GM23338 (cell line): Measurements from ENCODE around the gene OSBPL3. TPM values are rescaled to one million over a fixed set of nuclear protein-coding genes. Genes with fewer than 3 reads are reported as not detected.

Experiments
- CREB1 ChIP-seq: fragments of 250-450 bp; sonication (Bioruptor Pico); IDR thresholded peaks from 2 replicates; pipeline ENCODE4 v1.5.0; 2020; ENCODE audit warnings: low read depth, mild to moderate bottlenecking, moderate library complexity
- CTCF ChIP-seq, 2 experiments: fragments of 200-600 bp in 1 of 2; sonication (generic) in 1 of 2; conservative IDR thresholded peaks; 2 replicates each; pipeline versions ENCODE4 v1.5.1 to v1.6.1; 2016 to 2017; ENCODE audit warnings: antibody characterized with exemption in 2 of 2, low read depth in 2 of 2, mild to moderate bottlenecking in 2 of 2, moderate library complexity in 1 of 2
- NANOG ChIP-seq: IDR thresholded peaks from 2 replicates; pipeline ENCODE4 v1.6.1; 2016; ENCODE audit warnings: antibody characterized with exemption, borderline replicate concordance
- POLR2AphosphoS5 ChIP-seq: IDR thresholded peaks from 2 replicates; pipeline ENCODE4 v1.6.1; 2016; ENCODE audit warnings: antibody characterized with exemption, low read depth
- REST ChIP-seq: IDR thresholded peaks from one replicate; pipeline ENCODE4 v1.6.1; 2018; ENCODE audit warnings: antibody characterized with exemption; ENCODE audit not compliant: unreplicated experiment
- ZNF114 ChIP-seq: fragments of 250-450 bp; sonication (Bioruptor Pico); IDR thresholded peaks from 2 replicates; pipeline ENCODE4 v1.5.0; 2020; ENCODE audit warnings: mild to moderate bottlenecking, moderate library complexity
- ZNF331 ChIP-seq: fragments of 250-450 bp; sonication (Bioruptor Pico); IDR thresholded peaks from 2 replicates; pipeline ENCODE4 v1.5.0; 2020; ENCODE audit warnings: low read depth, mild to moderate bottlenecking, moderate library complexity
- ZNF462 ChIP-seq: fragments of 250-450 bp; sonication (Bioruptor Pico); IDR thresholded peaks from 2 replicates; pipeline ENCODE4 v1.5.0; 2020; ENCODE audit warnings: mild to moderate bottlenecking, moderate library complexity
- polyA plus RNA-seq: library from polyadenylated mRNA; unstranded; fragments of >200 nt; fragmentation: Nextera tagmentation; extraction: Ambion mirVana; gene quantifications from 2 replicates; pipeline ENCODE4 v1.2.1, GENCODE V29; 2016
- total RNA-seq: library from RNA; depleted of rRNA; stranded (reverse); fragments of >200 nt; shearing (Covaris generic); gene quantifications from 2 replicates; pipeline ENCODE4 v1.2.3, GENCODE V29; 2014

OSBPL3 gene
- total and polyA plus RNA-seq, 2 experiments from 2014 or later: 7.2 to 15.7 TPM

- TF ChIP-seq ZNF462 (CRISPR knock-in tag) (no peak), ZNF331 (no peak), CREB1 (no peak), CTCF (conservative IDR thresholded peaks at IDR 0.05; ENCODE audit: low read depth in 2 of 2) (no peak), POLR2AphosphoS5 (no peak), ZNF114 (no peak), REST (no peak), NANOG (no peak)
These were observed 228.5 kb downstream of the OSBPL3 start (continued) for GRCh38 chr7:24751484-24751883.
